Esophagus muscularis mucosa (tissue), 4 donors: ENCODE measurements around the gene CD84. TPM values are rescaled to one million over a fixed set of nuclear protein-coding genes. Genes with fewer than 3 reads are reported as not detected.

Source experiments
- DNase-seq: peaks from one replicate; pipeline ENCODE4 v3.0.0-alpha.2; 2017; ENCODE audit errors: extremely low spot score
- H3K27ac ChIP-seq, 4 donors: fragments of 200-600 bp; sonication (generic); replicated peaks in 1 of 4; 1 replicate in 3 of 4; 2 replicates in 1 of 4; pipeline ENCODE4 v1.5.1; 2016 to 2019; ENCODE audit warnings: mild to moderate bottlenecking in 1 of 4
- H3K27me3 ChIP-seq, 4 donors: fragments of 200-600 bp; sonication (generic); one replicate each; pipeline versions ENCODE4 v1.5.1 to v1.6.0; 2016 to 2019
- H3K36me3 ChIP-seq, 4 donors: fragments of 200-600 bp; sonication (generic); one replicate each; pipeline ENCODE4 v1.5.1; 2016 to 2019
- H3K4me1 ChIP-seq, 4 donors: fragments of 200-600 bp; sonication (generic); one replicate each; pipeline ENCODE4 v1.5.1; 2016 to 2019
- H3K4me3 ChIP-seq, 4 donors: fragments of 200-600 bp; sonication (generic); 1 replicate in 2 of 4; 2 replicates in 2 of 4; pipeline ENCODE4 v1.5.1; 2016 to 2019; ENCODE audit warnings: mild to moderate bottlenecking in 4 of 4, moderate library complexity in 1 of 4
- H3K9me3 ChIP-seq, 4 donors: fragments of 200-600 bp; sonication (generic); 1 replicate in 3 of 4; 2 replicates in 1 of 4; pipeline ENCODE4 v1.5.1; 2016 to 2019
- CTCF ChIP-seq, 3 experiments: fragments of 200-600 bp in 2 of 3; fragments of 450-650 bp in 1 of 3; sonication (generic) in 2 of 3; IDR thresholded peaks; one replicate each; pipeline ENCODE4 v1.5.1; 2017 to 2019; ENCODE audit warnings: antibody characterized with exemption in 3 of 3, mild to moderate bottlenecking in 2 of 3, moderate library complexity in 1 of 3
- EP300 ChIP-seq: sonication (generic); formaldehyde crosslinking; IDR thresholded peaks from one replicate; pipeline ENCODE4 v1.6.1; 2017; ENCODE audit warnings: antibody characterized with exemption
- POLR2A ChIP-seq: fragments of 450-650 bp; IDR thresholded peaks from one replicate; pipeline ENCODE4 v1.6.1; 2017; ENCODE audit warnings: antibody characterized with exemption, moderate library complexity, mild to moderate bottlenecking, low read depth
- POLR2AphosphoS5 ChIP-seq, 2 donors: sonication (generic); formaldehyde crosslinking; IDR thresholded peaks; one replicate each; pipeline ENCODE4 v1.6.1; 2017; ENCODE audit warnings: antibody characterized with exemption in 2 of 2
- WGBS: methylation state at CpG from one replicate; pipeline ENCODE4 v1.1.5; 2018; 5-methylcytosine and 5-hydroxymethylcytosine counted together
- intact Hi-C: fragments of 100-400 bp; cut with DNase I; formaldehyde crosslinking; loops from one replicate; pipeline ENCODE4 v1.15.1; 2023
- total RNA-seq, 4 donors: library from RNA; depleted of rRNA; stranded (reverse); fragments of >200 nt; gene quantifications; one replicate each; pipeline versions ENCODE4 v1.1.0 to v1.2.1, GENCODE V29; 2016

Gene CD84
- total RNA-seq, 4 donors from 2014 or later, result 2.7 to 7.3 (median 4.7) TPM

GRCh38 chr1:160550572-160551034, 28.7 kb downstream of the CD84 start:
- no peaks in the 10 kb centered on the region for H3K9me3 ChIP-seq
- H3K36me3 ChIP-seq, result no peaks in the 10 kb centered on the region
- H3K27me3 ChIP-seq, result no peaks in the 10 kb centered on the region
- H3K4me1 ChIP-seq, result no peaks in the 10 kb centered on the region
- no peak overlapping the region for H3K4me3 ChIP-seq
- TF ChIP-seq POLR2AphosphoS5 (IDR thresholded peaks at IDR 0.05) (no peak), CTCF (IDR thresholded peaks at IDR 0.05) (no peak), POLR2A (no peak), EP300 (no peak)
- intact Hi-C loops, result no loop called here
- WGBS, result 66% methylated on average over 6 of the region's 6 CpGs
- no peak for DNase-seq
- H3K27ac ChIP-seq, result no peak overlapping the region

DNA sequence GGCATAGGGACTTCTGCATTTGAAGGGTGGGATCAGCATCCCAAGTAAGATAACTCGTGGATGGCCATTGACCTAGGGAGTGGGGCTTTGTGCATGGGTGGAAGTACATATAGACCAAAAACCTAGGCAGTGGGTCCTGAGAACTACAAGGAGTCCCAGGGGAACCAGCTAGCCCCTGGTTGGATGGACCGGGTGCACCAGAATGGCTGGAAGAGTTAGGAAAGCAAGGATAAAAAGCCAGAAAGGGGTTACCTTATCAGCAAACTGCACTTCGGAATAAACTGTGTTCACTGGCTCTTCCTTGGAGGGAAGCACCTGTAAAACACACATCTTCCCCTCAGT, 29.7 kb downstream of the CD84 start:
- Histone ChIP-seq H3K27ac (no peak overlapping the region), H3K27me3 (no peaks in the 10 kb centered on the region), H3K36me3 (no peaks in the 10 kb centered on the region), H3K4me3 (no peak overlapping the region), H3K9me3 (no peaks in the 10 kb centered on the region), H3K4me1 (no peaks in the 10 kb centered on the region)
- WGBS, result 80% methylated on average over 3 of the region's 3 CpGs
- intact Hi-C loops, result no loop called here
- no peak for DNase-seq
- TF ChIP-seq EP300 (no peak), POLR2AphosphoS5 (IDR thresholded peaks at IDR 0.05) (no peak), CTCF (IDR thresholded peaks at IDR 0.05) (no peak), POLR2A (no peak)

DNA sequence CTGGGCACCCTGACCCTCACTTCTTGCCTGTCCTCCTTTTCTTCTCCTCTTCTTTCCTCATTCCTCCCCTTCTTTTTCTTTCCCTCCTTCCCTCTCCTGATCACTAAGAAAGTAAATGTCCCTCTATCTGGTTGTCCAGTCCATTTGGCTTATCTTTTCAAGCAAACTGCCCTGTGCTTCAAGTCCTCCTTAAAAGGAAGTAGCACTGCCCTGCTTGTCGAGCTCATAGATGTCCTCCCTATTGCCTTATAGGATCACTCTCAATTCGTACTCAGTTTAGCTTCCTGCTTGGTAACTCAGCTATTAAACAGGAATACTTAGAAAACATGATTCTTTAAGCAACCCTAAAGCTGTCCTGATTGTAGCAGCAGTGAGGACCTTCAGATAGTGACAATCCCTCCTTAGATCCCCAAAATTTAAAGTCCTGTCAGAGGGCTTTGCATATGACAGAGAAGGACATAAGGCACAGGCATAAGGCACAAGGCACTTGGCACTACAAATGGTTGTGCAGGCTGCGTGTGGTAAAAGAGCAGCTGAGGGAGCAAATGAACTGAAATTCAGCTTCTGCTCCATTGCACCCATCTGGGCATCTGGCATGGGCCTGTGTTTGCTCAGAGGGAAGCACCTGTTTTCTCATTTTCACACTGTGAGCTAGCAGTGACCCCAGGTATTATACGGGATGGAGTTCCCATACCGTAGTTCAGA, 30.2 kb downstream of the CD84 start:
- Histone ChIP-seq H3K9me3 (no peaks in the 10 kb centered on the region), H3K4me1 (no peaks in the 10 kb centered on the region), H3K27me3 (no peaks in the 10 kb centered on the region), H3K36me3 (no peaks in the 10 kb centered on the region), H3K27ac (no peak overlapping the region), H3K4me3 (no peak overlapping the region)
- intact Hi-C loops, result no loop called here
- TF ChIP-seq CTCF (IDR thresholded peaks at IDR 0.05) (no peak), EP300 (no peak), POLR2A (no peak), POLR2AphosphoS5 (IDR thresholded peaks at IDR 0.05) (no peak)
- no peak for DNase-seq
- 64% methylated on average over 5 of the region's 5 CpGs for WGBS

- no peak for TF ChIP-seq POLR2A
- no peak for TF ChIP-seq EP300
- no peak for TF ChIP-seq CTCF (IDR thresholded peaks at IDR 0.05)
- no peak for TF ChIP-seq POLR2AphosphoS5 (IDR thresholded peaks at IDR 0.05)
- no peak for DNase-seq
- 67% methylated on average over 3 of the region's 3 CpGs for WGBS
- no peak overlapping the region for H3K27ac ChIP-seq
- H3K4me1 ChIP-seq, result no peaks in the 10 kb centered on the region
- no peak overlapping the region for H3K4me3 ChIP-seq
- no peaks in the 10 kb centered on the region for H3K27me3 ChIP-seq
- no peaks in the 10 kb centered on the region for H3K9me3 ChIP-seq
- H3K36me3 ChIP-seq, result no peaks in the 10 kb centered on the region
- intact Hi-C loops, result no loop called here
Measured at GRCh38 chr1:160548183-160548582, 31.1 kb downstream of the CD84 start.

DNA sequence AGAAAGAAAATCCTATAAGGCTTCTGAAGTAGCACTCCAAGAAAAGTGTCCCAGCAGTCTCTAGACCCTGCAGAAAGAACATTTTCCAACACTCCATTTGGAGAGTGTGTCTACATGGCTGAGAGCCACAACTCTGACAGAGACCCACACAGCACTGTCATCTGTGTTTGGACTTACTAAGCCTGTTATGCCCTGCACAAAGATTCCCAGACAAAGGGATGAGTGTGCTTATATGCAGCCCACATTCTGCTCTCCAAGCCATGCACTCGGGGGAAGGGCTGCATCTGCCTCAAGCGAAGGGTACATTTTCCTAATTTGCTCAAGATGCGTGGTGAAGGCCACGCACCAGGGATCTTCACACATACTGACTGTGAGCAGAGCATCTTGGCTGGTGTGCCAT, 31.9 kb downstream of the CD84 start:
- no peaks in the 10 kb centered on the region for H3K36me3 ChIP-seq
- no peaks in the 10 kb centered on the region for H3K4me1 ChIP-seq
- DNase-seq, result no peak
- WGBS, result 89% methylated on average over 3 of the region's 4 CpGs
- no peak for TF ChIP-seq EP300
- TF ChIP-seq POLR2AphosphoS5 (IDR thresholded peaks at IDR 0.05), result no peak
- no peak for TF ChIP-seq POLR2A
- TF ChIP-seq CTCF (IDR thresholded peaks at IDR 0.05), result no peak
- no peak overlapping the region for H3K27ac ChIP-seq
- no peaks in the 10 kb centered on the region for H3K27me3 ChIP-seq
- no peaks in the 10 kb centered on the region for H3K9me3 ChIP-seq
- no peak overlapping the region for H3K4me3 ChIP-seq
- intact Hi-C loops, result no loop called here
